MM.1S (cell line): ENCODE measurements around the gene COL5A1.

Experiments
- DNase-seq: peaks from one replicate; pipeline ENCODE4 v3.0.0-alpha.2; 2015
- H2AFZ ChIP-seq: fragments of 300-600 bp; sonication (generic); 2 replicates; pipeline ENCODE4 v1.6.0; 2016; ENCODE audit warnings: antibody characterized with exemption, low read length
- H3F3A ChIP-seq: fragments of 300-600 bp; sonication (generic); 2 replicates; pipeline ENCODE4 v1.6.1; 2016; ENCODE audit warnings: mild to moderate bottlenecking, antibody characterized with exemption, low read length, moderate library complexity, mixed read lengths; ENCODE audit not compliant: insufficient read depth
- H3K27ac ChIP-seq: fragments of 300-600 bp; sonication (generic); 2 replicates; pipeline ENCODE4 v1.5.1; 2016; ENCODE audit warnings: mild to moderate bottlenecking, low read length
- H3K27me3 ChIP-seq: fragments of 300-600 bp; sonication (generic); replicated peaks from 2 replicates; pipeline ENCODE4 v1.6.0; 2016; ENCODE audit warnings: low read length; ENCODE audit not compliant: insufficient read depth
- H3K36me3 ChIP-seq: fragments of 300-600 bp; sonication (generic); replicated peaks from 2 replicates; pipeline ENCODE4 v1.6.1; 2016; ENCODE audit warnings: mild to moderate bottlenecking, low read length, mixed read lengths; ENCODE audit not compliant: insufficient read depth
- H3K4me1 ChIP-seq: fragments of 300-600 bp; sonication (generic); 2 replicates; pipeline ENCODE4 v1.6.1; 2016; ENCODE audit warnings: low read length, mixed read lengths
- H3K4me2 ChIP-seq: fragments of 300-600 bp; sonication (generic); 2 replicates; pipeline ENCODE4 v1.6.0; 2016; ENCODE audit warnings: low read depth, low read length
- H3K4me3 ChIP-seq: fragments of 300-600 bp; sonication (generic); 2 replicates; pipeline ENCODE4 v1.5.1; 2016; ENCODE audit warnings: low read length, mixed read lengths
- H3K79me2 ChIP-seq: fragments of 300-600 bp; sonication (generic); 2 replicates; pipeline ENCODE4 v1.6.1; 2016; ENCODE audit warnings: mixed run types, low read length, mixed read lengths
- H3K9ac ChIP-seq: fragments of 300-600 bp; sonication (generic); 2 replicates; pipeline ENCODE4 v1.6.1; 2016; ENCODE audit warnings: low read length, mixed read lengths
- H3K9me2 ChIP-seq: fragments of 300-600 bp; sonication (generic); replicated peaks from 2 replicates; pipeline ENCODE4 v1.6.1; 2016; ENCODE audit warnings: mild to moderate bottlenecking, low read length, mixed read lengths; ENCODE audit not compliant: insufficient read depth
- H3K9me3 ChIP-seq: fragments of 300-600 bp; sonication (generic); replicated peaks from 2 replicates; pipeline ENCODE4 v1.6.1; 2016; ENCODE audit warnings: mild to moderate bottlenecking, low read length, mixed read lengths; ENCODE audit not compliant: insufficient read depth
- H4K20me1 ChIP-seq: fragments of 300-600 bp; sonication (generic); 2 replicates; pipeline ENCODE4 v1.6.1; 2016; ENCODE audit warnings: mild to moderate bottlenecking, low read length, moderate library complexity, mixed read lengths; ENCODE audit not compliant: insufficient read depth
- EZH2 ChIP-seq: fragments of 300-600 bp; sonication (generic); optimal IDR thresholded peaks from 2 replicates; pipeline ENCODE3; 2017; ENCODE audit warnings: low read depth, mild to moderate bottlenecking, antibody characterized with exemption, low read length, mixed read lengths
- EZH2phosphoT487 ChIP-seq: fragments of 300-600 bp; sonication (generic); IDR thresholded peaks from 2 replicates; pipeline ENCODE4 v1.6.1; 2018; ENCODE audit warnings: antibody characterized with exemption, low read length
- TF ChIP-seq, protein P1 (sequence below): fragments of 300-600 bp; sonication (generic); IDR thresholded peaks from 2 replicates; pipeline ENCODE4 v1.5.1; 2016; ENCODE audit warnings: antibody characterized with exemption, low read length, mixed read lengths

Gene COL5A1

DNA sequence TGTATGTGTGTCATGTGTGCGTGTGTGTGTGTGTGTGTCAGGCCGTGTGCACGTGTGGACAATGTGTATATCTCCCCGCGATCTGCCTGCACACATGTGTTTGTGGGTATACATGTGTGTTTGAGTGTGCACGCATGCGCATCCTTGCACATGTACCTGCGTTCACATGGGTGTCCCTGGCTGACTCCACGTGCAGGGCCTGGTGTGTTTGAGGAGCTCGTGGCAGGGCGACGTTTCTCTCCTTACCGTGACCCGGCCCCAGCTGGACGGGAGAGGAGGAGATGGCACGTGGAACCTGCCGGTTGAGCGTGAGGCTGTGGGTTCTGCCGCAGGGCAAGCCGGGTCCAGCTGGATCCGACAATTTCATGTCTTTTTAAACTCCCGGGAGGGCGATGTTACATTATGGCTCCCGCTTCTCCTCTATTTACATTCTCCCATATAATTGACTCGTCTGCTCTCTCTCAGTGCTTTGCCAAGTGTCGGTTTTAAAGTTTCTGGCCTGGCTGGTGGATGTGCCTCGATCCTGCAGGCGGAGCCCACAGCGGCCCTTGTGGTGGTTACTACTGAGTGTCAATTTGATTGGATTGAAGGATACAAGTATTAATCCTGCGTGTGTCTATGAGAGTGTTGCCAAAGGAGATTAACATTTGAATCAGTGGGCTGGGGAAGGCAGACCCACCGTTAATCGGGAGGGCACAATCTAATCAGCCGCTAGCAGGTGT, 5.9 kb downstream of the COL5A1 start:
- H3K4me3 ChIP-seq, result no peak overlapping the region
- H3F3A ChIP-seq, result no peaks in the 10 kb centered on the region
- H3K36me3 ChIP-seq, result no peaks in the 10 kb centered on the region
- no peak for DNase-seq
- H3K27me3 ChIP-seq, result peaks cover 83% of the 10 kb centered on the region
- no peak overlapping the region for H3K27ac ChIP-seq
- no peak overlapping the region for H2AFZ ChIP-seq
- no peak overlapping the region for H3K9ac ChIP-seq
- H4K20me1 ChIP-seq, result no peaks in the 10 kb centered on the region
- H3K9me3 ChIP-seq, result no peaks in the 10 kb centered on the region
- H3K79me2 ChIP-seq, result no peaks in the 10 kb centered on the region
- H3K4me1 ChIP-seq, result no peaks in the 10 kb centered on the region
- H3K9me2 ChIP-seq, result no peaks in the 10 kb centered on the region
- TF ChIP-seq EZH2phosphoT487, result no peak
- TF ChIP-seq, protein P1, sequence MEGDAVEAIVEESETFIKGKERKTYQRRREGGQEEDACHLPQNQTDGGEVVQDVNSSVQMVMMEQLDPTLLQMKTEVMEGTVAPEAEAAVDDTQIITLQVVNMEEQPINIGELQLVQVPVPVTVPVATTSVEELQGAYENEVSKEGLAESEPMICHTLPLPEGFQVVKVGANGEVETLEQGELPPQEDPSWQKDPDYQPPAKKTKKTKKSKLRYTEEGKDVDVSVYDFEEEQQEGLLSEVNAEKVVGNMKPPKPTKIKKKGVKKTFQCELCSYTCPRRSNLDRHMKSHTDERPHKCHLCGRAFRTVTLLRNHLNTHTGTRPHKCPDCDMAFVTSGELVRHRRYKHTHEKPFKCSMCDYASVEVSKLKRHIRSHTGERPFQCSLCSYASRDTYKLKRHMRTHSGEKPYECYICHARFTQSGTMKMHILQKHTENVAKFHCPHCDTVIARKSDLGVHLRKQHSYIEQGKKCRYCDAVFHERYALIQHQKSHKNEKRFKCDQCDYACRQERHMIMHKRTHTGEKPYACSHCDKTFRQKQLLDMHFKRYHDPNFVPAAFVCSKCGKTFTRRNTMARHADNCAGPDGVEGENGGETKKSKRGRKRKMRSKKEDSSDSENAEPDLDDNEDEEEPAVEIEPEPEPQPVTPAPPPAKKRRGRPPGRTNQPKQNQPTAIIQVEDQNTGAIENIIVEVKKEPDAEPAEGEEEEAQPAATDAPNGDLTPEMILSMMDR, result no peak
- TF ChIP-seq EZH2, result no peak
- H3K4me2 ChIP-seq, result no peak overlapping the region

DNA sequence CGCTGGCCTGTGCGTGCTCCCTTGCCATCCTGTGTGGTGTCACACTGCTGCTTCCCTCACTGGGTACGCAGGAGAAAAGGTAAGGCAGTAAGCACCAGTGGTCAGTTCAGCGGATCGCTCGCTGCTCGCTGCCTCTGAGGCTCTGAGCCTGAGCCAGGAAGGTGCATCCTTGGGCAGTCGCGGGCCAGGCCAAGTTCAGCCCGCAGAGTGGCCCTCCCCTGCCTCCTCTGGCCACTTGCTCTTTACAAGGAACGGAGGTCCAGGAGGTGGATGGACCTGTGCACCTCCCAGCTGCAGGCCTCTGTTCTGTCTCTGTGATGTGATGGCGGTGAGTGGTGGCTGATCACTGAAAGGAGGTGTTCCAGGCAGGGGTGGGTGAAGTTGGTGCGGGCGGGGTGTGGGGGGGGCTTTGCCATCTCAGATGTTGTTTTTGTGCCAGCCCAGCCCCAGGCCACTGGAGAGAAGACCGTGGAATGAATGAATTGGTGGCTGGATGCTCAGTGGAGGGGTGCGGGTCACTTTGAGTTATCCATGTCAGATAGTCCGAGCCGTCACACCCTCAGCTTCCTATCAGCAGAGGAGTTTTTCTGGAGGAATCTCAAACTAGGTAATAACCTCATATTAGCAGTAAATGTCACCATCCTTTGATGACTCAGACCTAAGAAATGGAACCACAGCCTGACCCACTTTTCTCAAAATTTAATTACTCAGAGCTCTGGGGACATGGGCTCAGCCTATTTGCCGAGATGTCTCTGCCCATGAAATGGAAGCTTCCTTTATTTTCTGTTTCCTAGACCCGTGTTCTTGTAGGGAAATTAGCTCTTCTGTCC, 7.3 kb downstream of the COL5A1 start:
- Histone ChIP-seq H3K4me1 (no peaks in the 10 kb centered on the region), H3K36me3 (no peaks in the 10 kb centered on the region), H3K79me2 (no peaks in the 10 kb centered on the region), H3K27ac (no peak overlapping the region), H3K9me3 (no peaks in the 10 kb centered on the region), H3K9me2 (no peaks in the 10 kb centered on the region), H2AFZ (no peak overlapping the region), H3K4me2 (no peak overlapping the region), H3K27me3 (peaks cover 80% of the 10 kb centered on the region), H3F3A (no peaks in the 10 kb centered on the region), H3K4me3 (no peak overlapping the region), H4K20me1 (no peaks in the 10 kb centered on the region), H3K9ac (no peak overlapping the region)
- no peak for TF ChIP-seq EZH2phosphoT487
- TF ChIP-seq, protein P1, result no peak
- no peak for TF ChIP-seq EZH2
- no peak for DNase-seq

DNA sequence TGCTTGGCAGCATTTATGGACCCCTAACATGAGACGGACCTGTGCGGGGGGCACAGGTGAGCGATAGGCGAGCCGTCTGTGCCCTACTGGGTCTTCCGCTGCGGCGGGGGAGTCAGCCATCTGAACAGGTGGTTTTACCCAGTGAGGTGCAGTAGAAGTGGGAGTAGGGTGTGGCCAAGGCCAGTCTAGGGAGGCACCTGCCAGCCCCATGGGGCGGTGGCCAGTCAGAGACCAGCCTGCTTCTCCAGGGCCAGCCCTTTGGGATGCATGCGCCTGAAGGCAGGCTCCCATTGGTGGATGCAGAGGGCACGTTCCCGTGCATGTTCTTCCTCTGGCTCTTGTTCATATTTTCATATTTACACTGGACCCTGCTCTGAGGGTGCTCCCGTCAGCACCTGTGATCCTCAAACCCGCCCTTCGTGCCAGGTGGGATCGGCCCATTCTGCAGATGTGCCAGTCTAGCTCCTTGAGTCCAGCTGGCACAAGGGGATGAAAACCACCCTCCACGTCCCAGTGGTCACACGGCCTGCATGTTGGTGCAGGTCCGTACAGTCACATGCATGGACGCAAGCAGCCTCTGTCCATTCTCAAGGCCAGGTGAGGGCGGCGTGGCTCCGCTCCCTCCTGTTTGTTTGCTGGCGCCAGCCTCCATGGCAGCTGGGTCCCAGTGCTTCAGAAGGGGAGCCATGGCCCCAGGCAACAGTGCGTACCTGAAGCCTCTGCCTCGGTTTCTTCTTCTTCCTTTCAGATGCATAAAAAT, 9.0 kb downstream of the COL5A1 start:
- Histone ChIP-seq H2AFZ (no peak overlapping the region), H3K4me3 (no peak overlapping the region), H3K27me3 (peaks cover 73% of the 10 kb centered on the region), H3K79me2 (no peaks in the 10 kb centered on the region), H3F3A (no peaks in the 10 kb centered on the region), H3K9ac (no peak overlapping the region), H3K9me3 (no peaks in the 10 kb centered on the region), H3K4me2 (no peak overlapping the region), H3K9me2 (no peaks in the 10 kb centered on the region), H3K27ac (no peak overlapping the region), H3K36me3 (no peaks in the 10 kb centered on the region), H3K4me1 (no peaks in the 10 kb centered on the region), H4K20me1 (no peaks in the 10 kb centered on the region)
- TF ChIP-seq EZH2phosphoT487, result no peak
- TF ChIP-seq, protein P1, result no peak
- no peak for TF ChIP-seq EZH2
- no peak for DNase-seq
